Fibroblast of upper back skin (primary cell): ENCODE measurements around the gene ATM.
A peak's percentile ranks its signal among the peaks of the same experiment; 100 is the strongest.

Experiments
- DNase-seq: peaks from one replicate; pipeline ENCODE4 v3.0.0-alpha.2; 2013

The ATM gene, protein sequence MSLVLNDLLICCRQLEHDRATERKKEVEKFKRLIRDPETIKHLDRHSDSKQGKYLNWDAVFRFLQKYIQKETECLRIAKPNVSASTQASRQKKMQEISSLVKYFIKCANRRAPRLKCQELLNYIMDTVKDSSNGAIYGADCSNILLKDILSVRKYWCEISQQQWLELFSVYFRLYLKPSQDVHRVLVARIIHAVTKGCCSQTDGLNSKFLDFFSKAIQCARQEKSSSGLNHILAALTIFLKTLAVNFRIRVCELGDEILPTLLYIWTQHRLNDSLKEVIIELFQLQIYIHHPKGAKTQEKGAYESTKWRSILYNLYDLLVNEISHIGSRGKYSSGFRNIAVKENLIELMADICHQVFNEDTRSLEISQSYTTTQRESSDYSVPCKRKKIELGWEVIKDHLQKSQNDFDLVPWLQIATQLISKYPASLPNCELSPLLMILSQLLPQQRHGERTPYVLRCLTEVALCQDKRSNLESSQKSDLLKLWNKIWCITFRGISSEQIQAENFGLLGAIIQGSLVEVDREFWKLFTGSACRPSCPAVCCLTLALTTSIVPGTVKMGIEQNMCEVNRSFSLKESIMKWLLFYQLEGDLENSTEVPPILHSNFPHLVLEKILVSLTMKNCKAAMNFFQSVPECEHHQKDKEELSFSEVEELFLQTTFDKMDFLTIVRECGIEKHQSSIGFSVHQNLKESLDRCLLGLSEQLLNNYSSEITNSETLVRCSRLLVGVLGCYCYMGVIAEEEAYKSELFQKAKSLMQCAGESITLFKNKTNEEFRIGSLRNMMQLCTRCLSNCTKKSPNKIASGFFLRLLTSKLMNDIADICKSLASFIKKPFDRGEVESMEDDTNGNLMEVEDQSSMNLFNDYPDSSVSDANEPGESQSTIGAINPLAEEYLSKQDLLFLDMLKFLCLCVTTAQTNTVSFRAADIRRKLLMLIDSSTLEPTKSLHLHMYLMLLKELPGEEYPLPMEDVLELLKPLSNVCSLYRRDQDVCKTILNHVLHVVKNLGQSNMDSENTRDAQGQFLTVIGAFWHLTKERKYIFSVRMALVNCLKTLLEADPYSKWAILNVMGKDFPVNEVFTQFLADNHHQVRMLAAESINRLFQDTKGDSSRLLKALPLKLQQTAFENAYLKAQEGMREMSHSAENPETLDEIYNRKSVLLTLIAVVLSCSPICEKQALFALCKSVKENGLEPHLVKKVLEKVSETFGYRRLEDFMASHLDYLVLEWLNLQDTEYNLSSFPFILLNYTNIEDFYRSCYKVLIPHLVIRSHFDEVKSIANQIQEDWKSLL (N-terminal part only)

DNA sequence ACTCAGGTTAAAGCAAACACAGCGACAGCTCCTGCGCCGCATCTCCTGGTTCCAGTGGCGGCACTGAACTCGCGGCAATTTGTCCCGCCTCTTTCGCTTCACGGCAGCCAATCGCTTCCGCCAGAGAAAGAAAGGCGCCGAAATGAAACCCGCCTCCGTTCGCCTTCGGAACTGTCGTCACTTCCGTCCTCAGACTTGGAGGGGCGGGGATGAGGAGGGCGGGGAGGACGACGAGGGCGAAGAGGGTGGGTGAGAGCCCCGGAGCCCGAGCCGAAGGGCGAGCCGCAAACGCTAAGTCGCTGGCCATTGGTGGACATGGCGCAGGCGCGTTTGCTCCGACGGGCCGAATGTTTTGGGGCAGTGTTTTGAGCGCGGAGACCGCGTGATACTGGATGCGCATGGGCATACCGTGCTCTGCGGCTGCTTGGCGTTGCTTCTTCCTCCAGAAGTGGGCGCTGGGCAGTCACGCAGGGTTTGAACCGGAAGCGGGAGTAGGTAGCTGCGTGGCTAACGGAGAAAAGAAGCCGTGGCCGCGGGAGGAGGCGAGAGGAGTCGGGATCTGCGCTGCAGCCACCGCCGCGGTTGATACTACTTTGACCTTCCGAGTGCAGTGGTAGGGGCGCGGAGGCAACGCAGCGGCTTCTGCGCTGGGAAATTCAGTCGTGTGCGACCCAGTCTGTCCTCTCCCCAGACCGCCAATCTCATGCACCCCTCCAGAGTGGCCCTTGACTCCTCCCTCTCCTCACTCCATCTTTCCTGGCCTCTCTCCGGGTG lies at the start of gene ATM, which contains the start of gene NPAT:
ATM (plus strand) TSS at position 494 of the 774 bp plus-strand sequence. CDS start 4,558 bp downstream, outside the sequence.
NPAT (minus strand) TSS at position 65 of the 774 bp plus-strand sequence. CDS start 102 bp downstream, outside the sequence.
- peak; percentile 99 for DNase-seq

DNA sequence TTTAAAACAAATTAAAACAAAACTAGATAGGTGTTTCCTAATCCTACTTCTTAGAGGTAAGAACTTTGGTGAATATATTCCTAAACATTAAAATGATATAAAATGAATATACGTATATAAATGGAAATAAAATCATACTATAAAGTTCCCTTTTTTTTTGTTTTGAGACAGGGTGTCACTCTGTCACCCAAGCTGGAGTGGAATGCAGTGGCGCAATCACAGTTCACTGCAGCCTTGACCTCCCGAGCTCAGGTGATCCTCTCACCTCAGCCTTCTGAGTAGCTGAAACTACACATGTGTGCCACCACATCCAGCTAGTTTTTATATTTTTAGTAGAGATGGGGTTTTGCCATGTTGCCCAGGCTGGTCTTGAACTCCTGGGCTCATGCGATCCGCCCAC lies 45.3 kb upstream of the ATM start:
- DNase-seq, result no peak

DNA sequence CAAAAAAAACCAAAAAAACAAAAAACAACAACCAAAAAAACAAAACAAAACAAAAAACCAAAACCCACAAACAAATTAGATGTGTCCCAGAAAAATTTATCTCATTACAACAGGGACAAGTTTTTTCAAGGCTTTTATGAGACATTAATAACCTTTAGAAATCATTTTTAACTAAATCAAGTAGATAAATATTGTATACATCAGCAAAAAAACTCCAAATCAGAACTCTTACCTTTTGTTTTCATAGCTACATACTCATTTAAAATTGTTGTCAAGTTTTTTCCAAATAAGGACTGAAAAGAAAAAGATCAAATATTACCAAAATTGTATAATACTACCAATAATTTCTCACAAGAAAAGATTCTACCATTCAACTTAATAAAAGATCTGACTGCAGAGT lies 29.1 kb upstream of the ATM start:
- DNase-seq, result no peak

DNA sequence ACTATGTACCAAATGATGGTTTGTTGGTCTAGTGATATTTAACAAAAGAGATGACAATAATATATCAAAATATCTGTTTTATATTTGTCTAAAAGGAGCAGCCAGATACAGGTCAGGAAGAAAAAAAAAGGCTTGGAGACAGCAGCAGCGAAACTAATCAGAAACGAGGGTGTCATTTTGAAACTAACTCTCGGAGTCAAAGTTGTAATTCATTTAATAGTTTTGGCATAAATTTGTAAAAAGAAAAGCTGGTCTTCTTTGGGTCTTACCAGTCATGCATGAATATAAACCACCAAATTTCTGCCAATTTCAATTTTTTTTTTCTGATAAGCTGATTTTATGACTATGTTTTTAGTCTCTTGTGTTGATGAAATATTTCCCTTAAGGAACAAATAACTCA lies 26.0 kb upstream of the ATM start:
- DNase-seq, result no peak

DNA sequence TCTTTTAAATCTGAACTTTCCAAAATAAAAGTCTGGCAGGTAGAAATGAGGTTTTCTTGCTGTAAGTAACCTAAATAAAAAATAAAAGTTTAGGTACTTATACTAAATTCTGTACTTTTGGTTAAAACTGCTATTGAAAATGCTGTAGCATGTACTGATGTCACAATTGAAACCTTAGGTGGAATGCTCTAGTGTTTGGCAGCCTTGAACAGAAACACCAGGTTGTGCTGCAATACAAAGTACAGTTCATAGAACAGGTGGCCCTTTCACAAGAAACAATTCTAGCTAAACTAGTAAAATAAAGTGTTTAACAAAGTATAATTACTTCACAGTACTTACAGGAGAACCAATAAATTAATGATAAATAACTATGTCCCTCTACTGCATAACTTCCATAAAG lies 25.5 kb upstream of the ATM start:
- DNase-seq, result no peak

DNA sequence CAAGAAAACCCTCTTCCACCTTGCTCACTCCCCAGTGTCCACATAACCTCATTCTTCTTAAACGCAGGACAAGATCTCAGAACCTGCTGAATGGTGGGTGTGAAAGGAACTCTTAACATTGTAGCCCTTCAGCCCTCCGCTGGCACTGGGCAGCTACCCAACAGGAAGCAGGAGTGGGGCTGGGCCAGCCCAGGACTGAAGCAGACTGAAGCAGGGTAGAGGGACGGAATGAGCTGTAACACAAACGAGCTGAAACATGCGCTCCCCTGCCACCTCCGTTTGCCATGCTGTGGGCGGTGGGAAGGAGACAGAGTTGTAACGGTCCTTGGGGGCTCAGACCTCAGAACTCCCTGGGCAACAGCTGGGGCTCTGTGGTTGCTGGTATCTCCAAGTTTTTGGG lies 24.0 kb upstream of the ATM start:
- no peak for DNase-seq

DNA sequence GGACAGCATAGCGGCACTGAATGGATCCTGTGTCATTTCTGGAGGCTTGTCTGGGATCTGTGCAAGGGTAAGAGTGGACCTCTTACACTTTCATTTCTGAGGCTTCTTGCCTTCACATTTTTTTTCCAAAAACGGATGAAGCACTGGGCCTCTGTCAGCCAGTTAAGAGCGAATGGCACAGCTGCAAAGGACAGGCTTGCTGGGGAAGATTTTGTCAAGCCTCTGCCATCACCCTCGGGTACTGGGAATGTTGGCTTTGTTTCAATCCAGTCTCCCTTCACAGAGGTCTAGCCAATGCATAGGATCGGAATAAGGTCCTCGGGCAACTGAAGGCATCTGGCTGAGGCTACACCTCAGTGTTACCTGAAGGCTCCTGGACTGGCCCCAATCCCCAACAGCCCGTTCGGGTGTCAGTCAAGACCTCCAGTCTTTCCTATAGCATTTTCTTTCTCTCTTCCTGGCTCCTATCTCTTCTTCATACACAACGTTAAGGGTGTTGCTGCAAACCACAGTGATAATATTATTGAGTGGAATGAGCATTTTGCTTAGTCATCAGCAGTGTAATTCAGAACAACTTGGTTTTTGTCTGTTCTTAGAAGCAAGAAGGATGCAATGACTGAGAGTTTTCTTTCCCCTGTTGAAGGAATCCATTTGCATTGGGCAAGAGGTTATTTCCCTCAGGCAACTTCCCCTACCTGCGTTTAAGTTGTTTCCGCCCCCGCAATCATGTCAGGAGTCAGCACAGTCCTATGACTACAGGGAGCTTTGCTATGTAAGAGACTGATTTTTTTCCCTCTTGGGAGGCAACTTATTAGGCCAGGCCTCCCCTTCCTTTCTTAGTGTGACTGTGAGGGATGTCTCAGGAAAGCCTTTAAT lies 23.2 kb upstream of the ATM start:
- DNase-seq, result peak; percentile 39

DNA sequence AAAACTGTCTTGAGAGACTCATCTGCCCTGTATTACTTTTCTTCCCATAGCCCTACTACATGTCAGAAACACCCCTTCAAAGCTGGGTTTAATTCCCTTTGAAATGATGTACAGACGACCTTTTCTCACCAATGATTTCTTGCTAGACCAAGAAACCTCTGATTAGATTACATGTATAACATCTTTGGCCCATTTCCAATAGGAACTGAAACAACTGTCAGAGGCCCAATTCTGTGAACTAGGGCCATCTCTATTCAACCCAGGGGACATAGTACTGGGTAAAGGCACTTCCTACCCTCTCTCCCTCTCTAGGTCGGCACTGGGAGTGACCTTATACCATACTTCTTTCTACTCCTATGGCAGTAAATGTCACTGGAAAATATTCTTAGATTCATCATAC lies 19.8 kb upstream of the ATM start:
- no peak for DNase-seq

DNA sequence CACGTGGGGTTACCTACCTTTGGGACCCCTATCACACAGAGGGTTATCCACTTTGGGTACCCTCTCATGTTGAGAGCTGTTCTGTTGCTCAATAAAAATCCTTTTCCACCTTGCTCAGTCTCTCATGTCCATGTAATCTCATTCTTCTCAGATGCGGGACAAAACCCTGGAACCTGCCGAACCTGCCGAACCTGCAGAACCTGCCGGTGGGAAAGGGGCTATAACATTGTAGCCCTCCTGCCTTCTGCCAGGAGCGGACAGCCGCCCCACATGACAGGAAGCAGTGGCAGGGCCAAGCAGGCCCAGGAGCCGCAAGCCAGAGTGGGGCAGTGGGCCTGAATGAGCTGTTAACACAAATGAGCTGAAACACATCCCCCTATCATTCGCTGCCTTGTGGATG lies 18.5 kb upstream of the ATM start:
- DNase-seq, result no peak

DNA sequence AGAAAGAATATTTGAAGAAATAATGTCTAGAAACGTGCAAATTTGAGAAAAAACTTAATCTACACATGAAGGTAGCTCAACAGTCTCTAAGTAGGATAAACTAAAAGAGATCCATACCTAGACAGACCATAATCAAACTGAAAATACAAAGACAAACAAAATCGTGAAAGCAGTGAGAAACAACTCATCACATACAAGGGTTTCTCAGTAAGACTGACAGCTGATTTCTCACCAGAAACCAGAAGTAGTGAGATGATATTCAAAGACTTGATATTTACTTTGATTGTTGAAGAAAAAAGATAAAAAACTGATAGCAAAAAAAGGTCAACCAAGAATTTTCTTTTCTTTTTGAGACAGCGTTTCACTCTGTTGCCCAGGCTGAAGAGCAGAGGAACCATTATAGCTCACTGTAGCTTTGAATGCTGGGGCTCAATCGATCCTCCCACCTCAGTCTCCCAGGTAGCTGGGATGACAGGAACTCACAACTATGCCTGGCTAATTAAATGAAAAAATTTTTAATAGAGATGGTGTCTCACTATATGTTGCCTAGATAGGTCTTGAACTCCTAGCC lies 17.9 kb upstream of the ATM start:
- DNase-seq, result no peak

DNA sequence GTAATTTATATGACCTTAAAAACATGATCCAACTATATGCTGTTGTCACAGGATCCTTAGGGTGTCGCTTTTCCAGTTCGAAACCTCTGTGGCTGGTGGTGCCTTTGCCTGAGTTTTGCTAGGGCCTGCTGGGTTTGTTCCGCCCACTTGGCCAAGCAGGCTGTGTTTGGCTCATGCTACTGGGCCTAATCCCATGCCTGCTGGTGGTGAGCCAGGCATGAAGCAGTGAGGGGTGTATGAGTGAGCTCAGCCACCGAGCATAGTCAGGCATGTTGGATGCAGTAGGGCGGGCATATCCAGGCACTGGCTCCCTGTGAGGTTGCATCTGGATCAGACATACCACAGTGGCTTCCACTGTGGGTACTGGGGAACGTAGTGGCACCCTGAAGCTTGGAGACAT lies 16.7 kb upstream of the ATM start:
- no peak for DNase-seq

DNA sequence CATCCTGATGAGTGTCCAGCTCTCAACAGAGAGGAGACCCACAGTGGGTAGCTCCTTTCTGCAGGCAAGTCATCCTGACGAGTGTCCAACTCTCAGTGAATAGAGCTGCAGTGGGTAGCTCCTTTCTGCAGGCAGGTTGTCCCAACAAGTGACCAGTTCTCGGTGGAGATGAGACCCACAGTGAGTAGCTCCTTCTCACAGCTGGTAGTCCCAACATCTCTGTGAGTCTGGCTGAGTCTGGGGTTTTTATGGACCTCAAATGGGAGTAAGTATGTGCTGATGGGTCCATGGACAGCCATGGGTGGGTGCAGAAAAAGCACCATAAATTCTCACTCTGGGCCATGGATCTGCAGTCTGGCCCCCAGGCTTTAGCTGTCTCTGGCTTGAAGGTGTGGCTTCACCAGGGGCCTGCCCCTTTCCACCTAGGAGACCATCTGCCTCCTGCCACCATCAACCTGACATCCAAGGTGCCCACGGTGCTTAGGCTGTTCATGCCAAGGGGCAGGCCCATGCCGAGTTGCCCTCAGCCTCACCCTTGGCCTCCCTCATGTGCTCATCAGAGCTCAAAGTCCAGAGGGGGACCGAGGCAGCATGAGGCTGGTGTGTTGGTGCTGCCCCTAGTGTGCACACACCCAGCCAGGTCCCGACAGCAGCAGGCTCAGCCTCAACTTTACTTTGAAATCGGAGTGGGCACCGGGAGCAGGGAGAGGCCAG lies 15.7 kb upstream of the ATM start:
- DNase-seq, result no peak

DNA sequence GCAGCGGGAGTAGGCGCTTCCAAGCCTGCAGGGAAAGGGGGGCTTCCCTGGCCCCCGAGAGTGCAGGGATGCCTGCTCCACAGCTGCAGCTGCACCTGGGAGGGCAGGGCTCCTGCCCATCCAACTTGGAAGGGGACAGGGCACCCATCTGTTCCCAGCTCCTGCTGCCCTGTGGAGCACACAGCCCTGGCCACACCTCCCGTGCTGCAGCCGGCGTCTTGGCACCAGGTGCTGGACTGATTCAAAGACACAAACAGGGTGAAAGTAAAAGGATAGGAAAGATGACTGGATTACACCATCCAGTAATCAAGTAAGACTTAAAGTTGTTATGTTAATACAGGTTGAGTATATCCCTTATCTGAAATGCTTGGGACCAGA lies 15.2 kb upstream of the ATM start:
- DNase-seq, result no peak

DNA sequence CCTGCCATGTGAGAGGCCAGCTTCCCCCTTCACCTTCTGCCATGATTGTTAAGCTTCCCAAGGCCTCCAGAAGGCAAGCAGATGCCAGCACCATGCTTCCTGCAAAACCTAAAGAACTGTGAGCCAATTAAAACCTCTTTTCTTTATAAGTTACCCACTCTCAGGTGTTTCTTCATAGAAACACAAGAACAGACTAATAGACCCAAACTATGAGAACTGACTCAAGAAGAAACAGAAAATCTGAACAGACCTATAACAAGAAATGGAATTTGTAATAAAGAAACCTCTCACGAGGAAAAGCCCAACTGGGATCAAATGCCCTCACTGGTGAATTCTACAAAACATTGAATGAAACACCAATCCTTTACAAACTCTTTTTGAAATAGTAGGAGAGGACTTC lies 12.4 kb upstream of the ATM start:
- no peak for DNase-seq

DNA sequence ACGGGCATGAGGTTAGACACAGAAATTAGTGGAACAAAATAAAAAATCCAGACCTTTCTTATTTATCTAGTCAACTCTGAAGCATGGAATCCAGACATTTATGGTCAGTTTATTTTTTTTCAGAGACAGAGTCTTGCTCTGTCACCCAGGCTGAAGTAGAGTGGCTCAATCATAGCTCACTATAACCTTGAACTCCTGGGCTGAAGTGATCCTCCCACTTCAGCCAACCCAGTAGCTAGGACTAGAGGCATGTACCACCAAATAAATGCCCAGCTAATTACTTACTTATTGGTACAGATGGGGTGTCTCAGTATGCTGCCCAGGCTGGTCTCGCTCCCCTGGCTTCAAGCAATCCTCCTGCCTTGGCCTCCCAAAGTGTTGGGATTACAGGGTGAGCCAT lies 9.1 kb upstream of the ATM start:
- DNase-seq, result no peak

DNA sequence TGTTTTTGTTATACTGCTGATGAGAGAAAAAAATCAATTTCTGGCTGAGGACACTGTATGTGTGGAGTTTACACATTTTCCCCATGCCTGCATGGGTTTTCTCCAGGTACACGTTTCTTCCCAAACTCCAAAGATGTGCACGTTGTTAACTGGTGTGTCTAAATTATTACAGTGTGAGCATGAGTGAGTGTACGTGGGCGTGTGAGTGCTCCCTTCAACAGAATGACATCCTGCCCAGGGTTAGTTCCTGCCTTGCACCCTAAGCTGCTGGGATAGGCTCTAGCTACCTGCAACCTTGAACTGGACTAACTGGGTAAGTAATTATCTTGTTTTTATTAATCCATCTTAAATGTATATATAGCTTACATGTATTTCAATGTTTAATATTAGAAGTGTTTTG lies 5.9 kb upstream of the ATM start:
- no peak for DNase-seq

DNA sequence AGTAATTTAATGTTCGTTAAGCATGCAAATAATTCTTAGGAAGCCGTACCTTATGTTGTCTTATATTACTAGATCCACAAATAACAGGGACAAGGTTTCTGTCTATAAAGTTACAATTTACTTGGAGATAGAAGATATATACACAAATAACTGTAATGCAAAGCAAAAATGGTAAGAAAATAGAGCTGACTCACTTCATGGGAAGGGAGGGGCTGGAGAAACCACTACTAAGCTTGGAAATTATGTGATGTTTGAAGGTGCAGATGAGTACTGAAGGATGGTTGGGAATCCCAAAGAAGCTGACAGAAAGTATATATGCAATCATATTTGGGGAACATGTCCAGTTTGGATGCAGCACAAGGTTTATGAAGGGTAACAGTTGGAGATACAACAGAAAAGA lies 4.4 kb upstream of the ATM start:
- no peak for DNase-seq

DNA sequence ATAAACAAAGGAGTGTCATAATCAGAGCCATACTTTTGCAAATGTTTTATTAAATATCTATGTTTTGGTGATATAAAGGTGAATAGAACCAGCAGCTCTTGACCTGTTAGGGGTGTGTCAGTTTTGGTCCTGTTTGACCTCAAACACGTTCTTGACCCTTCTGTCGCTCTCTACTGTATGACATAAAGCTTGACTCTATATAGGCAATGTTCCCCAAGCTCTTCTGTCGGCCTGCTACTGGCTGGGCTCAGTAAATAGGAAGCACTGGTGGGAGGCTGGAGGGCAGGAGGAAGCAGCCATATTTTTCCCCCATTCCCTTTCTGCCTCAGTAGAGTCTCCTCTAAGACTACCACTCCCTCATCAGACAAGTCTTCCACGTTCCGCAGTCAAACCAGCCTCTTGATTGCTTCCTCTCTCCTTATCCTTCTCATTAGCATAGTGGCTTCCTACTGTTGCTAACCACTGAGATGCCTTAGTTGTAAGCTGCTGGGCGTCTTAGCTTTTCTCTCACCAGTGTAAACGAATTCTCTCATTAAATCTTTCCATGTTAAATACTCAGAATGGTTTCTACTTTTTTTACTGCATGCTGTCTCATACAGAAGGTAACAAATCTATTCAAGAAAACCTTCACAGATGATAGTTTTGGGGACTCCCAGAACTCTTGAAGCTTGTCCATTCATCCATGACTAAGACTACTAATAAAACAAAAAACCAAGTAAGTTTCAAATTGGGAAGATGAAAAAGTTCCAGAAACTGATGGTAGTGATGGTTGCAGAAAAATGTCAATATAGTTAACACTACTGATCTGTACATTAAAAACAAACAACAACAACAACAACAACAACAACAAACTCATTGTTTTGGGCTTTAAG lies 3.7 kb upstream of the ATM start:
- DNase-seq, result no peak

DNA sequence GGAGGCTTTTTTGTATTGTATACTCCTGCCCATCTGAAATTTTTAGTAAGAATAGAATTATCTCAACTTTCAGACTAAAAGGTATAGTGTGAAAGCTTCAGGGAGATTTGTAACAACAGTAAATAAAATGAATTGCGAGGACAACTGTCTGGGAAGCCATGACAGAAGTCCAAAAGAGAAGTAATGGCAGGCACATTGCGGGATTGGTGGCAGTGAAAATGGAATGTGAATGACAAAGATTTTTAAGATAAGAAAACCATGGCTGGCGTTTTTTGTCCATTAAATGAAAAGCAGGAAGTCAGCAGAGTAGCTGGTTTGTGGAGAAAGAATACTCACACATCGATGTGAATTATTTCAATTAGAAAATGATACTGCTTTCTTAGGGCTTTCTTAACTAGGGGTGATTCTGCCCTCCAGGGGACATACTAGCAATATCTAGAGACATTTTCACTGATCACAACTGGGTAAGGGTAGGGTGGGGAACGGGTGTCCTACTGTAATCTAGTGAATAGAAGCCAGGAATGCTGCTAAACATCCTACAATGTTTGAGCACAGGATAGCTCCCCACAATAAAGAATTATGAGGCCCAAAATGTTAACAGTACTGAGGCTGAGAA lies 2.0 kb upstream of the ATM start:
- no peak for DNase-seq
